SKM-1 (cell line): Measurements from ENCODE around the gene BICC1.
A peak's percentile ranks its signal among the peaks of the same experiment; 100 is the strongest.

Experiments used
- DNase-seq: peaks from one replicate; lab custom pipeline; 2025; ENCODE audit not compliant: unreplicated experiment; lab: John Stamatoyannopoulos, UW

The BICC1 gene

DNA sequence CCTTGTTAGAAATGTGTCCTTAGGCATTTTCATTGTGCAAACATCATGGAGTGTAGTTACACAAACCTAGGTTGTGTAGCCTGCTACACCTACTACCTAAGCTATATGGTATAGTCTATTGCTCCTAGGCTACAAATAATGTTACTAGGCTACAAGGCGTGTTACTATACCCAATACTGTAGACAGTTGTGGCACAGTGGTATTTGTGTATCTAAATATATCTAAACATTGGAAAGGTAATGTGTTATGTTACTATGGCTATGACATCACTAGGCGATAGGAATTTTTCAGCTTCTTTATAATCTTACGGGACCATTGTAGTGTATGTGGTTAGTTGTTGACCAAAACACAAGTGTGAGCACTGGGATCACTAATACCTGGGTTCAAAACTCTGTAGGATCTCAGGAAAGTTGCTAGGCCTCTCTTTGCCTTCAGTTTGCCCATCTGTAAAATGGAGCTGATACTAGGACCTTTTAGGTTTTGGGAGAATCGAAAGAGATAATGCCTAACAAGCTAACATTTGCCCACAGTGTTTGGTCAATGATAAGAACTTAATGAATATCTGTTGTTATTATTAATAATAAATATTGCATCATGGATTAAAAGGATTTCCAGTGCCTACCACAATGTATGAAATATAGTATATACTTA is 2.7 kb downstream of the BICC1 start:
- DNase-seq, result no peak

DNA sequence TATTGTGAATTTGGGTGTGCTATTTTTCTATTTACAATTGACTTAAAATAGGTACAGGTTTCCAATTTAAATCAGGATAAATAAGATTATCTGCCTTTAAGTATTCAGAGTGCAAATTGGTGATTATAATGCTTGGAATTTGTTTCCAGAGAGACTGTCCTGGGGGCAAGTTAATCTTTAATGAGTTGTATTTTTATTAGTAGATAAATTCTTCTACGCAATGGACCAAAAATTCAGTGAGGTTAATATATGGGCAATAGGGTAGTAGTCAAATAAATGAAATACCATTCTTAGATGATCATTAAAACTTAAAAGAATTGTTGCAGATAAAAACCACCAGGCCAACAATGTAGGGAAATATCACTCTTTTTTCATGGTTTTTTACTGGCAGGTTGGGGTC is 3.4 kb downstream of the BICC1 start:
- no peak for DNase-seq

DNA sequence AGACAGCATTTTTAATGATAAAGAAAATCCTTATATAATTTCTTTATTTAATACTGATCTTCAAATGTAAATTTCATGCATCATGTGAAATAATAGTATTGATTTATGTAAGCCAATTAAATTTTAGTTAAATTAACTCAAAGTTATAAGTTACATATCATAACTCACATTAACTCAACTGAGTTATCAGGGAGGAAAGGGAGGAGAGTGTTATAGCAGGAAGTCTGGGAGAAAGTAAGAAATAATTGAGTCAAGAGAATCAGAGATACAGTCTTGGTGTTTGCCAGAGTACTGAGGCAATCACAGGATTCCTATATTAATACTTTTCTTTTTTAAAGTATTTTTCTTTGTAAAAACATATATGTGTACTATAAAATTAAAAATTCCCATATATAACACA is 4.0 kb downstream of the BICC1 start:
- DNase-seq, result no peak

DNA sequence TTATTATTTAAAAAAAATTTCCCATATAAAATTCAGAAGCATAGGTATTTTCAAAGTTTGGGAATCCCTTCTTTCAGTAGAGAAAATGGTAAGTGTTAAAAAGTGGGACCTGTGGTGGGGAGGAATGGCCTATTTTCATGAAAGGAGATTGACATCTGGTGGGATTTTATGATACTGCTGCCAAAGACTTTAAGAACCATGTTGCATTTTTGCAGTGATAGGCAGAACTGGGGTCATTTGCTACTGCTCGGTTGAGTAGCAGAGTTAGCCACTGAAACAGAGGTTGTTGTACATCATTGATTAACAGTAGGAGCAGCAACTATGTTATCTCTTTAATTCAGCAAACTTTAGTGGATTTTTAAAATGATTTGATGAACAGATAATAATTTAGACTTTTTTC is 4.4 kb downstream of the BICC1 start:
- DNase-seq, result no peak

DNA sequence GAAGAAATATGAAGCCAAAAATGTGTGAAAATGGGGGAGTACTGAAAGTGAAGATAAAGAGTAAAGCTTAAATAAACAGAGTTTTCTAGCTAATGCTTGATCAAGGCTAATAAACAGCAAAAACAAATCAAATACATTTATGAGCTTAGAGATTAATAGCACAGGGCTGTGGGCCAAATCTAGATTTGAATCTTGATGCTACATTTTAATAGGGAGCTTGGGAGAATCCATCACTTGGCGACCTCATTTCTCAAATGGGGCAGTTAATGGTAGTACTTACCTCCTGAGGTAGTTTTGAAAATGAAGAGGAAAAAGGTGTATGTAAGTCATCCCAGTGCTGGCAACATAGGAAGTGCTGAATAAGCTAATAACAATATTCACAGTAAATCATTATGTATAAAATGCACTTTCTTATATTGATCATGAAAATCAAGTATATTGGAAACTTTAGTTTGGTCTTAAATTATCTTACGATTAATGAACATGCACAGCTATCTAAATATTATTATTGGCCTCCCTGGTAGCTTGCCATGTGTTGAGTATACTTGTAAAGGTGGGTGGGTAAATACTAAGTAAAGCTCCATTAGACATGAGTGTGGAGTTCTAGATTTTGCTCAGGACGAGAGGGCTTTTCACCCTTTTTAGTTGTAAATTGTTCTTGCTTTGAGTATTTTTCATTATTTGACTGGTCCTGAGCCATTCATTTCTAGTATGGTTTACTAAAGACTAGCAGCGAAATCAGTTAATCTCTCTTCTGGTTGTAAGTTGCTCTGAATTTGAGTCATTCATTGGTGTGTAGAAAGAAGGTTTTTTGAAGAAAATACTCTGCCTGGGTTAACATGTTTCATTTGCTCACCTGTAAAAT is 5.1 kb downstream of the BICC1 start:
- no peak for DNase-seq

DNA sequence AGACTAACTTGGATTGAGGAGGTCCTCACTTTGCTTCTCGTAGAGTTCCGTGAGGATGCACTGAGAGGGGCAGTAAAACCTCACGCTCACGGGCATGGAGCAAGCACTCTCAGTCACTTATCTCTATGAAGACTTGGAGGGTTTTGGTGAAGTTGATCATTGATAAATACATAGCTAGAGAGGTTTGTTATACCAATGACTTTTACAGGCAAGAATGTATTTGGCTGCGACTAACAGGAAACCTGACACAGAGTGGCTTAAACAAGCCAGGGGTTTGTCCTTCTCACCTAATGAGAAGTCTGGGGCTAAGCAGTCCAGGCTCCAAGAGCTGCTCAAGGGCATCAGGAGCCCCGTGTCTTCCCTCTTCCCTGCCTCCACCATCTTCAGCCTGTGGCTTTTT is 6.1 kb downstream of the BICC1 start:
- no peak for DNase-seq

DNA sequence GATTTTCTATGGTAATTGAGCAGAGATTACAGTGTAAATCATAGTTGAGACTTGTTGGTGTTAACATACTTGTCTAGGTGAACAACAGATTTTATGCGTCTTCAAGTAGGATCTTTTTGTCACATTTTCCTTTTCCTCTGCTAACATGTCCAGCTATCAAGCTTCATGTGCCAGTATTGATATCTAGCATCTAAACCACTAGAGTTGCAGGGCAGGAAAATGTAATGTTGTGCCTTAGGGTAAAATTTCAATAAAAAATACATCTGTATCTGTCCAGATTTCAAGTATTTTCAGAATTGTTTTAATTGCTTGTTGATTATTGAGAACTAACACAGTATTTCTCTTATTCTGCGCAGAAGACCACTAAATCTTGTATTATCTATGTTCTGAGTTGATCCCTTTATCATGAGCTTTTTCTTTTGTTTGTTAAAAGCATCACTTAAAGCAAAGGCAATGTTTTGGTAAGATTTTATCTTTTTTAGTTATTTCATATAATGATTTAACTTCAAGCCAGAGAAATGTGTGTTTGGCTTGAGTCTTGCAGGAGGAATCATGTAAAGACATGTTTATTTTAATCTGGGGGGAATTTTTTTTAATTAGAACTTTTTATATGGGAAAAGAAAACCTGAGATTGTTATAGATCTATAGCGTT is 16.5 kb downstream of the BICC1 start:
- no peak for DNase-seq

DNA sequence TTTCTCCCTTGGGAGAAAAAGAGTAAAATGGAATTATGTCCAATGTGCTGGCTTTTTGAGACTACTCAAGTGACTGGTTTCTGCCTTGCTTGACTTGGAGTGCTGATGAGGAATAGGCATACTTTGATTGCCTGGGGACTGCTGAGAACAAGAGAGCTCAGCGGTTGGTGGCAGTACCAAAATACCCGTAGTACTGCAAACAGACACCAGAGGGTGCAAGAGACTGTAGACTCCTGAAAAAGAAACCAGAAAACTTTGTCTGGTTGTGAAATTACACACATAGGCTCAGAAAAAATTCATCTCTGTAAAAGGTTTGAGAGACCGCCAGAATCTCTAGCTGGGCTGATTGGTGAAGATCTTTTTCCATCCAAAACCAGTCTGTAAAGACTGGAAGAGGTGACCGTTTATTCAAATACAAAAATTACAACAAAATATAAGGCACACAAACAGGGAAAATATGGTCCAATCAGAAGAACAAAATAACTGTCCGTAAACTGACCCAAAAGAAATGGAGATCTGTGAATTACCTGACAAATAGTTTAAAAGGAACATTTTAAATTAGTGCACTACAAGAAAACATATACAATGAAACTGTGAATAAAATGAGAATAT is 18.5 kb downstream of the BICC1 start:
- DNase-seq, result peak; percentile 63

DNA sequence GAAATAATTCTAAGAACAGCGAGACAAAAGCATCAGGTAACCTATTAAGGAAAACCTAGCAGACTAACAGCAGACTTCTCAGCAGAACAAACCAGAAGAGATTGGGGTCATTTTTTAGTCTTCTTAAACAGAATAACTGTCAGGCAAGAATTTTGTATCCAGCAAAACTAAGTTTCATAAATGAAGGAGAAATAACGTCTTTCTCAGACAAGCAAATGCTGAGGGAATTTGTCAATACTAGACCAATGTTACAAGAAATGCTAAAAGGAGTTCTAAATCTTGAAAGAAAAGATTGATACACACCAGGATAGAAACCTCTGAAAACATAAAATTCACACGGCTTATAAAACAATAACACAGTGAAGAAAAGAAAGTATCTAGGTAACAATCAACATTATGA is 22.6 kb downstream of the BICC1 start:
- DNase-seq, result no peak

DNA sequence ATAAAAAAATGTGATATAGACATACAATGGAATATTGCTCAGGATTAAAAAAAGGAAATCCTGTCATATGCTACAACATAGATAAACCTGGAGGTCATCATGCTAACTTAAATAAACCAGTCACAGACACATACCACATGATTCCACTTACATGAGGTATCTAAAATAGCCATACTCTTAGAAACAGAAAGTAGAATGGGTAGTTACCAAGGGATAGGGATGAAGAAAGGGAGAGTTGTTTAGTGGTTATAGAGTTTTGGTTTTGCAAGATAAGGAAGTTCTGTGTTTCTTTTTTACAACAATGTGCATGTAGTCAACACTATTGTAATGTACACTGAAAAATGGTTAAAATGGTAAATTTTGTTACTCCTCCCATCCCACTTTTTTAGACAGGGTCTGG is 30.5 kb downstream of the BICC1 start:
- no peak for DNase-seq

DNA sequence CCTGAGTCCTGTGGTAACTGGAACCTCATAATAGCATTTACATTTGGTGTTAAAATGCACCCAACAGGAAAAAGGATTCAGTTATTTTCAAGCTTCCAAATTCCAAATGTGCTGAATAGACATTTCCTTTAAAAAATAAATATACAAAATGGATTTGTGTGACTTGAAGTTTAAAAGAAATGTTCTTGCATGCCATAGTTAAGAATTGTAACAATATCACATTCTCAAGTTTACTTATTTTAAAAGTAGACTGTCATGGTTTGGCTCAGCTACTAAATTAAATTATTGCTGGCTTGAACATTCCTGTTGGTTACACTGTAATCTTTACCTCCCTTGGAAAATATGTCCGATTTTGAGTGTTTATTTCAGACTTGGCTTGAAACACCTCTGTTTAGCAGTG is 31.5 kb downstream of the BICC1 start:
- no peak for DNase-seq

DNA sequence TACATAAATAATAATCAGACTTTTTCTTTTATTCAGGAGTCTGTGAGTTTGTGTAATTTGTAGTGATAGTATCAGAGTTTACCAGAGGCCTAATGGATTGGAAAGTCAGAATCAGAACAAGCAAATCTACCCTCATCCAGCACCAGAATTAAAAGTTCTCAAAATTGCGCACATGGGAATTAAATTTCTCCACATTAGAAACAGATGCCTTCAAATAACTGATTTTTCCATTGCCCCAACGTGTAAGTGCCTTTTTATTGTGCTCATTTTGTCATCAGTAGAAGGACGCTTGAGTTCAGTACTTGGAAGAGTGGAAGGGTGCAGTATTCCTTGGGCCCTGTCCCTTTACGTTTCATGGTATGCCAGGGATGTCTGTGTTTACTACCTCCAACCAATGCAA is 32.8 kb downstream of the BICC1 start:
- no peak for DNase-seq

DNA sequence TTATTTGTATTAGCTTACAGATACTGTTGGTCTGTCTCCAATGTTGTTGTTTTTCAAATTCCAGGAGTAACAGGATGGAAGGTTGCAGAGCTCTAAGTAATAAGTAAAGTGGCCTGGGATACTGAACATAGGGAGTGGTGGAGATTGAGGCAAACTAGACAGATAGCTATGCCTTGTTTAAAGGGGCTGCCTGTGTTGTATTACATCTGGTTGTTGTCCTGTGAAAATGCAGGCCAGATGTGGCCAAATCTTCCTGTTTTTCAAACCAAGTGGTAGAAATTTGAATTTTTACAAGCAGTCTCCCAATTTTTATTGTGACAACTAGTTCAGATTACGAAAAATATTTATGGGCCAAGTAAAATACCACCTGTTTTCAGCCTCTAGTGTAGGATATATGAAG is 33.5 kb downstream of the BICC1 start:
- DNase-seq, result no peak

DNA sequence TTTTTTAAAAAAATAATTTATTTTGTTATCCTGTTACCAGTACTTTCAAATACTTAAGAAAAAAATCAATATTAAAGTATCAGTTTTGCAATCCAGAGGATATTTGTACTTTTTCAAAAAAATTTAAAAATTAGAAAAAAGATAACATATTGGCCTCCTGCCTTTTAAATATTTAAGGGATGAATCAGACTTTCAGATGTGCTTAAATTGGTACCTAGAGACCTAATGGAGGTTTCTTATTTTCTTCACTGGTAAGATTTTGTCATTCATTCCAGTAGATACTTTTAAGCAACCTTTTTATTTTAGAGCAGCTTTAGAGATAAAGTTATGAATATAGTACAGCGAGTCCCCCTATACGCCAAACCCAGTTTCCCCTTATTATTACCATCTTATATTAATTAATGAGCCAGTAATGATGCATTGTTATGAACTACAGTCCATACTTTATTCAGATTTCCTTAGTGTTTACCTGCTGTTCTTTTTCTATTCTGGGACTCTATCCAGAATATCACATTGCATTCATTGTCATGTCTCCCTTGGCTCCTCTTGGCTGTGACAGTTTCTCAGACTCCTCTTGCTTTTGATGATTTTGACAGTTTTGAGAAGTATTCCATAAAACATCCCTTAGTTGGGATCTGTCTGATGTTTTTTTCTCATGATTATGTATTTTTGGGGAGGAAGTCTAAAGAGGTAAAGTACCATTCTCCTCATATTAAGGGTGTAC is 34.2 kb downstream of the BICC1 start:
- no peak for DNase-seq

DNA sequence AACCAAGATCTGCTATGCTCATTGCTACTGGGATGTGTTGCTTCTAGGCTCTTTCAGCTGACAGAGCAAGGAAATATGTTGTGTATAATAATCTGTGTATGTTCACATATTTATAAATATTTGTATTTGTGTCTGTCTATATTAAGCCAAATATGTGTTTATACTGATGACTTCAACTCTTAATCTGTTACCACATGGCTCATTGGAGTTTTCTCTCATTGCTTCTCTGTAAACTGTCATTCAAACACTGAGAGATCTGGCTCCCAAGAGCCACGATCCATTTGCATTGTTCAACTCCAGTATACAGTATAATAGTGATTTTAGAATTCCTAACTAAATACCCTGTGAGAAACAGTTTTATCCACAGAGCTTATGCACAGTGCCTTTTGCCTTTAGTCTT is 35.3 kb downstream of the BICC1 start:
- no peak for DNase-seq

DNA sequence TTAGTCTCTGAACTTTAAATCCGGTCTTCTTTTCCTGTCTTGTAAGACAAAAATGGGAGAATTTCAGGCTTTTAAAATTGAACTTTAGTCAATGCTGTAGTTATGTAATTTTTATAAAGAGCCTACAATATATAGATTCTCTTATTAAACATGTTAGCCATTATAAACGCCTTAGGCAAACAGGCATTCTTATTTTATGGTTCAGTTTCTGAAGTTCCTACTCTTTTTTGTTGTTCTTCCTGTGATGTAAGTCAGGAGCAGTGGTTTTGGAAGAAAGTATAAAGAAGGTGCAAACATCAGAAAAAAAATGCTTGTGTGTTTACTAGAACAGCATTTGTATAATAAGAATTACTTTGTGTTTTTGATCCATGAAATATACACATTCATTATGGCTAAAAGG is 41.6 kb downstream of the BICC1 start:
- DNase-seq, result no peak

DNA sequence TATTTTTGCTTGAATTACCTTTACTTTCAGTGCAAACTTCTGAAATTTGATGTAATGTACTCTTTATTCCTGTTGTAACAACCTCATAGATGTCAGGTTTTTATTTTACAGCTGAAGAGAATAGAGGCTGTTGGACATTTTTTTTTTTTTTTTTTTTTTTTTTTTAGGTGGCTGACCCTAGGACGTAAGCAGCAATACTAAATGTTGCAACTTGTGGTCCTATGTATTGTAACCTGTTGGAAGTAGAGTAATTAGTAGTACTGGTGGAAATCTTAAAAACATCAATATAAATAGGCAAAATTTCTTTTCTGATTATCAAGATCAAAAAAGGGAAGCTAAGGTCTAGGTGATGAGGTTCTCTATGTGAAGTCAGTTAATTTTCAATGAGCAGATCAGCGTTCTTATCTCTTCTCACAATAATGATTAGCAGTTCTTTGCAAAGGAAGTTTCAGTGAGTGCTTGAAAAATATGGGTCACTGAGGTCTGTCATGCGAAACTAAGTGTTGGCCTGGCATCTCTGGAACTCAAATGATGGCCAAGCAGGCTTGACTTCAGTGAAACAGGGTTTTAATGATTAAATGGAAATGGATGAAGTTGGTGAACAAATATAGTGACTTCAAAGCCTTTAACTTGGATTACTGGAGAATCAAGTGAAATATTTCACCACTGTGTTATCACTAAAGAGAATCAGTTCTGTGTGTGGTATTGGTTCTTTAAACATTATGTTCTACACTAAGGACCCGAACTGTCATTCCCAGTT is 42.7 kb downstream of the BICC1 start:
- no peak for DNase-seq

DNA sequence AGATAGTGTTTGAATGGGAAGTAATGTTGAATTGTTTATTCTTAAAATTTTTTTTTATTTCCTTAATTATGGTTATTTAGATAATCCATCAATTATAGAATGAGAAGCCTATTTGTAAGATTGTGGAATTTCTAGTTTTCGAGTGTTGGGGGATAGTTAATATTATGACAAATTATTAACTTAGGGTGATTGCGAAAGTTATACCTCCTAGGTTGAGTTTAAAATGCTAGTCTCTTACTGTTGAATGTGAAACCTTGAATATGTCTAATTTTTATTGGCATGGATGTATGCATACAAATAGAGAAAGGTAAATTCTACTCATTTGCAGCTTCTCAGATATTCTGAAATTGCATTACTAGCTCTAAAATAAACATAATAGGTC is 43.2 kb downstream of the BICC1 start:
- DNase-seq, result no peak

DNA sequence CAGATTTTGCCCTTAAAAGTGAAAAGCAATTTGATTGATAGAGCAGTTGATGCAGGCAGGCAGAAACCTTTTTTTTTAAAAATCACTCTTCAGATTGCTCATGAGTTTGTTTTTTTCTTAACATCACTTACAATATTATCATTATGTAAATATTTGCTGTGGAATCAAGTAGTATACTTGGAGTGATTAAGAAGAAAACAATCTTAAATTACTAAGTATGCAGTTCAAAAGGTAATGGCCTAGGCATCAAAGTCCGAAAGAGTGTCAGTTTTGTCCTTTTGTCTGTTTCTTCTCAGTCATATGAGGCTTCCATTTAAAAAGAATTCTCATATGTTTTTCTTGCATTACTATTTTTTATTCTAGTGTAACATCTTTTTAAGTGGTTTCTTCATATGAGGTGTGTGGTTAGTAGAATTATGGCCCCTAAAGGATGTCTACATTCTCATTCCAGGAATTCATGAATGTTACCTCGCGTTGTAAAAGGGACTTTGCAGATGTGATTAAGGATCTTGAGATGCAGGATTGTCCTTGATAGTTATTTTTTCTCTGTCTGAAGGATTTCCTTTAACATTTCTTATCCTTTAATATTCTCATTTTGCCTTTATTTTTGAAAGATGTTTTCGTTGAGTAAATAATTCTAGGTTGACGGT is 44.0 kb downstream of the BICC1 start:
- no peak for DNase-seq

DNA sequence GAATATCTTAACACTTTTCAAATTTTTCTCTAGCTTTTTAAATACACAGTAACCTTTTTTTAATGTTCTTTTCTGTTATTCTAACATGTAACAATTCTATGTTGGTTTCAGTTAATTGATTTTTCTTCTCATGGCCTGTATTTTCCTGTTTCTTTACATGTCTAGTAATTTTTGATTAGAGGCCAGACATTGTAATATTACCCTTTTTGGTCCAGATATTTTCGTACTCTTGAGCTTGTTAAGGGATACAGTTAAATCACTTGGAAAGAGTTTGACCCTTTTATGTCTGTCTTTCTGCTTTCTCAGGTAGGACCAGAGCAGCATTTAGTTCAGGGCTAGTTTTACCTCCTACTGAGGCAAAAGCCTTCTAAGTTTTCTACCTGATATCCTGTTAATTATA is 45.0 kb downstream of the BICC1 start:
- no peak for DNase-seq
